Loucy (cell line): ENCODE measurements around the gene ZNF800.

Source experiments
- H2AFZ ChIP-seq: fragments of 200-600 bp; sonication (generic); 2 replicates; pipeline ENCODE4 v1.6.0; 2016; ENCODE audit warnings: antibody characterized with exemption, mild to moderate bottlenecking, low read length, moderate library complexity
- H3F3A ChIP-seq: fragments of 200-600 bp; 2 replicates; pipeline ENCODE4 v1.6.0; 2016; ENCODE audit warnings: antibody characterized with exemption, low read depth, mild to moderate bottlenecking
- H3K27me3 ChIP-seq: fragments of 200-600 bp; sonication (generic); 2 replicates; pipeline ENCODE4 v1.6.1; 2014; ENCODE audit warnings: low read length, mild to moderate bottlenecking; ENCODE audit not compliant: insufficient read depth, poor library complexity, severe bottlenecking
- H3K36me3 ChIP-seq: fragments of 200-600 bp; sonication (generic); 2 replicates; pipeline ENCODE4 v1.6.1; 2016; ENCODE audit warnings: low read length; ENCODE audit not compliant: insufficient read depth
- H3K4me1 ChIP-seq: fragments of 200-600 bp; sonication (generic); 2 replicates; pipeline ENCODE4 v1.5.1; 2014; ENCODE audit warnings: low read length, mild to moderate bottlenecking; ENCODE audit not compliant: insufficient read depth, poor library complexity, severe bottlenecking
- H3K4me2 ChIP-seq: fragments of 200-600 bp; sonication (generic); 2 replicates; pipeline ENCODE4 v1.6.0; 2014; ENCODE audit warnings: antibody characterized with exemption, low read length, low read depth, mild to moderate bottlenecking; ENCODE audit not compliant: poor library complexity, severe bottlenecking
- H3K4me3 ChIP-seq: fragments of 200-600 bp; sonication (generic); 2 replicates; pipeline ENCODE4 v1.5.1; 2014; ENCODE audit warnings: low read length, mild to moderate bottlenecking, mixed read lengths; ENCODE audit not compliant: poor library complexity, severe bottlenecking
- H3K79me2 ChIP-seq: fragments of 200-600 bp; sonication (generic); 2 replicates; pipeline ENCODE4 v1.6.1; 2014; ENCODE audit warnings: low read length; ENCODE audit not compliant: insufficient read depth
- H3K9ac ChIP-seq: fragments of 200-600 bp; sonication (generic); 2 replicates; pipeline ENCODE4 v1.6.0; 2014; ENCODE audit warnings: mild to moderate bottlenecking, low read depth, low read length, moderate library complexity; ENCODE audit not compliant: poor library complexity, severe bottlenecking
- H3K9me2 ChIP-seq: fragments of 200-600 bp; sonication (generic); replicated peaks from 2 replicates; pipeline ENCODE4 v1.6.1; 2016; ENCODE audit warnings: low read depth, low read length, mixed read lengths
- H3K9me3 ChIP-seq: fragments of 200-600 bp; sonication (generic); 2 replicates; pipeline ENCODE4 v1.6.1; 2014; ENCODE audit warnings: mild to moderate bottlenecking, antibody characterized with exemption, low read length, low read depth; ENCODE audit not compliant: insufficient read depth
- H4K20me1 ChIP-seq: fragments of 200-600 bp; sonication (generic); 2 replicates; pipeline ENCODE4 v1.6.0; 2014; ENCODE audit warnings: antibody characterized with exemption, low read length, mild to moderate bottlenecking; ENCODE audit not compliant: insufficient read depth, poor library complexity, severe bottlenecking
- EZH2phosphoT487 ChIP-seq: fragments of 200-600 bp; IDR thresholded peaks from 2 replicates; pipeline ENCODE4 v1.6.1; 2018; ENCODE audit warnings: antibody characterized with exemption, mild to moderate bottlenecking, moderate library complexity, borderline replicate concordance
- TF ChIP-seq, protein P1 (sequence below): fragments of 200-600 bp; sonication (generic); conservative IDR thresholded peaks from 2 replicates; pipeline ENCODE4 v1.5.1; 2014; ENCODE audit warnings: mild to moderate bottlenecking, antibody characterized with exemption, low read length

Gene ZNF800

GRCh38 chr7:127362364-127363027, 30.0 kb downstream of the ZNF800 start:
- Histone ChIP-seq H3K79me2 (peaks cover 21% of the 10 kb centered on the region; the same call in 1 of the 2 replicates), H3K4me3 (no peak overlapping the region), H3K4me1 (peaks cover 14% of the 10 kb centered on the region), H3K9me3 (no peaks in the 10 kb centered on the region), H4K20me1 (peaks cover 29% of the 10 kb centered on the region), H3K9me2 (no peaks in the 10 kb centered on the region), H3K9ac (no peak overlapping the region), H3K4me2 (no peak overlapping the region), H3K27me3 (no peaks in the 10 kb centered on the region), H3K36me3 (peaks cover 13% of the 10 kb centered on the region; the same call in 1 of the 2 replicates), H2AFZ (no peak overlapping the region), H3F3A (no peaks in the 10 kb centered on the region)
- TF ChIP-seq, protein P1, sequence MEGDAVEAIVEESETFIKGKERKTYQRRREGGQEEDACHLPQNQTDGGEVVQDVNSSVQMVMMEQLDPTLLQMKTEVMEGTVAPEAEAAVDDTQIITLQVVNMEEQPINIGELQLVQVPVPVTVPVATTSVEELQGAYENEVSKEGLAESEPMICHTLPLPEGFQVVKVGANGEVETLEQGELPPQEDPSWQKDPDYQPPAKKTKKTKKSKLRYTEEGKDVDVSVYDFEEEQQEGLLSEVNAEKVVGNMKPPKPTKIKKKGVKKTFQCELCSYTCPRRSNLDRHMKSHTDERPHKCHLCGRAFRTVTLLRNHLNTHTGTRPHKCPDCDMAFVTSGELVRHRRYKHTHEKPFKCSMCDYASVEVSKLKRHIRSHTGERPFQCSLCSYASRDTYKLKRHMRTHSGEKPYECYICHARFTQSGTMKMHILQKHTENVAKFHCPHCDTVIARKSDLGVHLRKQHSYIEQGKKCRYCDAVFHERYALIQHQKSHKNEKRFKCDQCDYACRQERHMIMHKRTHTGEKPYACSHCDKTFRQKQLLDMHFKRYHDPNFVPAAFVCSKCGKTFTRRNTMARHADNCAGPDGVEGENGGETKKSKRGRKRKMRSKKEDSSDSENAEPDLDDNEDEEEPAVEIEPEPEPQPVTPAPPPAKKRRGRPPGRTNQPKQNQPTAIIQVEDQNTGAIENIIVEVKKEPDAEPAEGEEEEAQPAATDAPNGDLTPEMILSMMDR: no peak
- TF ChIP-seq EZH2phosphoT487: no peak

DNA sequence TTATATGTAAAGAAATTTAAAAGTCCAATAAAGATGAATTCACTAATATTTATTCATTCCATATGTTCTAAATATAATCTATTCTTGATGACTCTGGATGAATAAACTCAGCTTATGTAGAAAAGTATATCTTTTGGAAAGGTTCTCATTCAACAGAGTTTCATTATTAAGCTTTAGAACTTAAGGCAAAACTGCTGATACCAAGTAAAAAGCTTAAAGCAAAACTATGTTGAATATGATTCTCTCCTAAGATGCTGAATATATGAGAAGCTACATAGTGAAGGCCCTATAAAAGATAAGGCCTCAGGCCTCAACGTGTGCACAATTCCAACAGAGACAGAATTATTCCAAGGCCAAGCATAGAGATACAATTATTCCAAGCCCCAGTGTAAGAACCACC, 30.8 kb downstream of the ZNF800 start:
- Histone ChIP-seq H3K9me2 (no peaks in the 10 kb centered on the region), H4K20me1 (peaks cover 26% of the 10 kb centered on the region), H3K27me3 (no peaks in the 10 kb centered on the region), H3K4me3 (no peak overlapping the region), H3K9ac (no peak overlapping the region), H3K4me2 (no peak overlapping the region), H3F3A (no peaks in the 10 kb centered on the region), H3K4me1 (peaks cover 14% of the 10 kb centered on the region), H3K36me3 (peaks cover 13% of the 10 kb centered on the region; the same call in 1 of the 2 replicates), H2AFZ (no peak overlapping the region), H3K79me2 (peaks cover 18% of the 10 kb centered on the region; the same call in 1 of the 2 replicates), H3K9me3 (no peaks in the 10 kb centered on the region)
- TF ChIP-seq, protein P1: no peak
- TF ChIP-seq EZH2phosphoT487: no peak

DNA sequence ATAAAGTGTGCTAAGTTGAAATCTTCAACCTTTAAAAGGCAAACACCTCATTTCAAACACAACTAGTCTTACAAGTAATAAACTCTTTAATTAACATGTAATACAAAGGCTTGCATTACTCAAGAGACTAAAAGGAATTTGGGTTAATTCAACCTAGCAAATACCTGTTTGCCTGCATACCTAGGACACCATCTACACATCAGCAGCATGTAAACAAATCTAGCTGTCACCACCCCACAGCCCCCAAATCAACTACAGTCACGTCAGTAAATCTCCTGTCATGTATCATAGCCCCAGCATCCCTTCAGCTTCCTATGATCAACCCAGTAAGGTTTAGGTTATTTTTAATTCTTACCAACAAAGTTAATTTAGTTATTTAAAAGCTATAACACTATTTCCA, 33.5 kb downstream of the ZNF800 start:
- Histone ChIP-seq H3K9ac (no peak overlapping the region), H3K27me3 (no peaks in the 10 kb centered on the region), H3K4me3 (no peak overlapping the region), H3K4me2 (no peak overlapping the region), H3K9me3 (no peaks in the 10 kb centered on the region), H3F3A (no peaks in the 10 kb centered on the region), H4K20me1 (peaks cover 5% of the 10 kb centered on the region), H2AFZ (no peak overlapping the region), H3K4me1 (no peaks in the 10 kb centered on the region), H3K79me2 (0 out of 2 replicates have a peak, but pooled peaks cover under 1% of the 10 kb centered on the region), H3K36me3 (peaks cover 13% of the 10 kb centered on the region; the same call in 1 of the 2 replicates), H3K9me2 (no peaks in the 10 kb centered on the region)
- no peak for TF ChIP-seq EZH2phosphoT487
- TF ChIP-seq, protein P1: no peak
